ENCODE data around the gene COL8A1. TPM values are rescaled to one million over a fixed set of nuclear protein-coding genes. Genes with fewer than 3 reads are reported as not detected.

The COL8A1 gene
- total and polyA plus RNA-seq, 8 donors: 0.96 to 283 (median 2.6) TPM

- Histone ChIP-seq H3K27me3 (no peaks in the 10 kb centered on the region), H3K27ac (no peak overlapping the region), H3K4me3 (no peak overlapping the region), H3K4me1 (no peaks in the 10 kb centered on the region), H3K9me3 (no peaks in the 10 kb centered on the region), H3K36me3 (no peaks in the 10 kb centered on the region)
- DNase-seq (no peak), ATAC-seq (no peak)
- intact Hi-C loops (cut with DNase I): no loop called here
- no peak for TF ChIP-seq CTCF (IDR thresholded peaks at IDR 0.05)
Measured at GRCh38 chr3:99781761-99782160, 143.4 kb downstream of the COL8A1 start.

GRCh38 chr3:99783011-99783573, 144.7 kb downstream of the COL8A1 start:
- Histone ChIP-seq H3K4me3 (no peak overlapping the region), H3K27me3 (no peaks in the 10 kb centered on the region), H3K27ac (no peak overlapping the region), H3K4me1 (no peaks in the 10 kb centered on the region), H3K9me3 (no peaks in the 10 kb centered on the region), H3K36me3 (no peaks in the 10 kb centered on the region)
- ATAC-seq (no peak), DNase-seq (no peak)
- TF ChIP-seq CTCF (IDR thresholded peaks at IDR 0.05): no peak
- intact Hi-C loops (cut with DNase I): no loop called here

GRCh38 chr3:99789011-99789721, 150.8 kb downstream of the COL8A1 start:
- ATAC-seq (peak; percentile 95), DNase-seq (peak in 2 of 4 donors; percentile 36 to 48)
- Histone ChIP-seq H3K4me3 (no peak overlapping the region), H3K4me1 (no peaks in the 10 kb centered on the region), H3K27ac (no peak overlapping the region), H3K9me3 (no peaks in the 10 kb centered on the region), H3K36me3 (no peaks in the 10 kb centered on the region), H3K27me3 (no peaks in the 10 kb centered on the region)
- TF ChIP-seq CTCF (IDR thresholded peaks at IDR 0.05): peak; percentile 41 to 42
- intact Hi-C loops (cut with DNase I): no loop called here

GRCh38 chr3:99794485-99794884, 156.1 kb downstream of the COL8A1 start:
- no peaks in the 10 kb centered on the region for H3K9me3 ChIP-seq
- intact Hi-C loops (cut with DNase I): no loop called here
- DNase-seq (peak in 1 of 4 donors; percentile 62), ATAC-seq (no peak)
- no peaks in the 10 kb centered on the region for H3K36me3 ChIP-seq
- no peaks in the 10 kb centered on the region for H3K27me3 ChIP-seq
- H3K4me3 ChIP-seq: no peak overlapping the region
- no peak overlapping the region for H3K27ac ChIP-seq
- TF ChIP-seq CTCF (IDR thresholded peaks at IDR 0.05): no peak
- H3K4me1 ChIP-seq: no peaks in the 10 kb centered on the region

- TF ChIP-seq CTCF (IDR thresholded peaks at IDR 0.05): no peak
Measured at GRCh38 chr3:99795573-99795972, 157.2 kb downstream of the COL8A1 start.

More at GRCh38 chr3:99795573-99795972, 157.2 kb downstream of the COL8A1 start:
- intact Hi-C loops (cut with DNase I): no loop called here
- H3K9me3 ChIP-seq: no peaks in the 10 kb centered on the region
- no peaks in the 10 kb centered on the region for H3K36me3 ChIP-seq
- DNase-seq: no peak
- no peak overlapping the region for H3K27ac ChIP-seq
- ATAC-seq: no peak
- H3K4me3 ChIP-seq: no peak overlapping the region
- H3K27me3 ChIP-seq: no peaks in the 10 kb centered on the region
- H3K4me1 ChIP-seq: no peaks in the 10 kb centered on the region
